Right atrium auricular region (tissue), 2 donors: ENCODE measurements around the gene RABIF. TPM values are rescaled to one million over a fixed set of nuclear protein-coding genes. Genes with fewer than 3 reads are reported as not detected.

ENCODE experiments used
- DNase-seq: peaks from one replicate; pipeline ENCODE4 v3.0.0-alpha.2; 2019; ENCODE audit warnings: low spot score
- H3K27ac ChIP-seq, 2 donors: fragments of 200-600 bp; sonication (generic); 1 replicate in 1 of 2; 2 replicates in 1 of 2; pipeline ENCODE4 v1.5.1; 2016 to 2019
- H3K27me3 ChIP-seq, 2 donors: fragments of 200-600 bp; sonication (generic); one replicate each; pipeline versions ENCODE4 v1.5.1 to v1.6.0; 2017 to 2019
- H3K36me3 ChIP-seq: fragments of 200-600 bp; sonication (generic); one replicate; pipeline ENCODE4 v1.5.1; 2016
- H3K4me1 ChIP-seq, 2 donors: fragments of 200-600 bp; sonication (generic); one replicate each; pipeline versions ENCODE4 v1.5.1 to v1.6.0; 2017 to 2019
- H3K4me3 ChIP-seq, 2 donors: fragments of 200-600 bp; sonication (generic); 1 replicate in 1 of 2; 2 replicates in 1 of 2; pipeline ENCODE4 v1.5.1; 2017 to 2019; ENCODE audit warnings: mild to moderate bottlenecking in 1 of 2, moderate library complexity in 1 of 2
- H3K9me3 ChIP-seq, 2 donors: fragments of 200-600 bp; sonication (generic); one replicate each; pipeline ENCODE4 v1.5.1; 2019
- CTCF ChIP-seq, 2 donors: fragments of 200-600 bp; sonication (generic); IDR thresholded peaks; one replicate each; pipeline ENCODE4 v1.5.1; 2019; ENCODE audit warnings: antibody characterized with exemption in 2 of 2
- total RNA-seq, 2 donors: library from RNA; depleted of rRNA; stranded (reverse); fragments of >200 nt; gene quantifications; one replicate each; pipeline ENCODE4 v1.1.0, GENCODE V29; 2016

Gene RABIF
- total RNA-seq, 2 donors from 2014 or later, result 3.0 to 4.3 TPM

- no peak for DNase-seq
- H3K4me3 ChIP-seq, result peak overlapping the region; percentile 62 to 81
- H3K9me3 ChIP-seq, result no peaks in the 10 kb centered on the region
- peaks cover 0 to 14% of the 10 kb centered on the region in 2 donors for H3K4me1 ChIP-seq
- no peak for TF ChIP-seq CTCF (IDR thresholded peaks at IDR 0.05)
- peak overlapping the region; percentile 91 to 92 for H3K27ac ChIP-seq
- no peaks in the 10 kb centered on the region for H3K27me3 ChIP-seq
- H3K36me3 ChIP-seq, result peaks cover 13% of the 10 kb centered on the region
Measured at GRCh38 chr1:202888221-202888530, 773 bp downstream of the RABIF start.

- Histone ChIP-seq H3K9me3 (no peaks in the 10 kb centered on the region), H3K4me1 (no peaks in the 10 kb centered on the region), H3K4me3 (no peak overlapping the region), H3K27me3 (no peaks in the 10 kb centered on the region), H3K27ac (no peak overlapping the region), H3K36me3 (peaks cover 10% of the 10 kb centered on the region)
- no peak for DNase-seq
- no peak for TF ChIP-seq CTCF (IDR thresholded peaks at IDR 0.05)
Measured at GRCh38 chr1:202880961-202881460, 7.9 kb downstream of the RABIF start.

GRCh38 chr1:202880062-202880461, 8.9 kb downstream of the RABIF start:
- Histone ChIP-seq H3K27ac (no peak overlapping the region), H3K36me3 (peaks cover 10% of the 10 kb centered on the region), H3K4me3 (no peak overlapping the region), H3K27me3 (no peaks in the 10 kb centered on the region), H3K9me3 (no peaks in the 10 kb centered on the region), H3K4me1 (no peaks in the 10 kb centered on the region)
- TF ChIP-seq CTCF (IDR thresholded peaks at IDR 0.05), result no peak
- DNase-seq, result no peak

- no peak overlapping the region for H3K27ac ChIP-seq
- DNase-seq, result no peak
- no peaks in the 10 kb centered on the region for H3K9me3 ChIP-seq
- H3K36me3 ChIP-seq, result peaks cover 10% of the 10 kb centered on the region
- no peak for TF ChIP-seq CTCF (IDR thresholded peaks at IDR 0.05)
- H3K4me3 ChIP-seq, result no peak overlapping the region
- H3K4me1 ChIP-seq, result no peaks in the 10 kb centered on the region
- no peaks in the 10 kb centered on the region for H3K27me3 ChIP-seq
Measured at GRCh38 chr1:202879128-202879527, 9.8 kb downstream of the RABIF start.

- no peak for TF ChIP-seq CTCF (IDR thresholded peaks at IDR 0.05)
- H3K36me3 ChIP-seq, result no peaks in the 10 kb centered on the region
- no peak overlapping the region for H3K27ac ChIP-seq
Measured at GRCh38 chr1:202873026-202873425, 15.9 kb downstream of the RABIF start.

GRCh38 chr1:202871367-202871766, 17.6 kb downstream of the RABIF start:
- DNase-seq, result no peak
- no peaks in the 10 kb centered on the region for H3K27me3 ChIP-seq
- H3K9me3 ChIP-seq, result no peaks in the 10 kb centered on the region

More at GRCh38 chr1:202873026-202873425, 15.9 kb downstream of the RABIF start:
- H3K9me3 ChIP-seq, result no peaks in the 10 kb centered on the region
- no peak for DNase-seq
- no peaks in the 10 kb centered on the region for H3K4me1 ChIP-seq
- H3K27me3 ChIP-seq, result no peaks in the 10 kb centered on the region
- H3K4me3 ChIP-seq, result no peak overlapping the region

More at GRCh38 chr1:202871367-202871766, 17.6 kb downstream of the RABIF start:
- H3K27ac ChIP-seq, result no peak overlapping the region
- H3K4me3 ChIP-seq, result no peak overlapping the region
- no peak for TF ChIP-seq CTCF (IDR thresholded peaks at IDR 0.05)
- no peaks in the 10 kb centered on the region for H3K4me1 ChIP-seq
- no peaks in the 10 kb centered on the region for H3K36me3 ChIP-seq
